Activated CD4-positive, alpha-beta T cell treated with anti-CD3 and anti-CD28 coated beads, Interleukin-10, Interleukin-2, amounts not matched to agents 100 ng/mL and 50 ng/mL, durations not matched to agents 16 hours and 8 hours (primary cell): ENCODE data around the gene GVQW3.

Experiments used
- DNase-seq: peaks from one replicate; pipeline ENCODE4 v3.0.0-alpha.2; 2020

GVQW3 gene

GRCh38 chr11:76453248-76453647, 72.1 kb downstream of the GVQW3 start:
- DNase-seq: no peak

- no peak for DNase-seq
These were observed 74.2 kb downstream of the GVQW3 start for GRCh38 chr11:76455331-76455730.

DNA sequence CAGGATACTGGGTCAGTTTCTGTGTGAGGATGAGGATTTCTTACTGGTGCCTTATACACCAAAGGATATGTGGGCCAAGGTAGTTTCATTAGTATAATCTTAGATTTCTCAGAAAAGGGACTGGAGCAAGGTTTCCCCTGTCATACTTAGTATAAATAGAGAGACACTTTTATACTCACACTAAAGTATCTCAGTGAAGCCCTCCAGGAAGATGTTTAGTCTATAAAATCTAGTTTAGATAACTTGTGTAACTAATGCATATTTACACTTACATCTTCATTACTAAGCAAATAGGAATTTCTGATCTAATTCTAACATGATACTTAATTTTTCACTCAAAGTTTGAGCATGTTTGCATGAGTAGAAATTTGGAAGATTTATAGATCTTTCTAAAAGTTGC, 74.8 kb downstream of the GVQW3 start:
- DNase-seq: no peak

- no peak for DNase-seq
These were observed 75.4 kb downstream of the GVQW3 start for GRCh38 chr11:76456571-76456970.
